Glutamatergic neuron (in vitro differentiated cells): ENCODE measurements around the gene TET1. TPM values are rescaled to one million over a fixed set of nuclear protein-coding genes. Genes with fewer than 3 reads are reported as not detected.
"Not testable (repeated sequence)": the region's sequence is repeated elsewhere in the genome, so short reads cannot be mapped to it uniquely, and the experiment has no call there.

ENCODE experiments used
- DNase-seq: peaks from one replicate; pipeline ENCODE4 v3.0.0; 2022
- H3K27ac Mint-ChIP-seq: one replicate; pipeline ENCODE4 v1.8.0; 2020; ENCODE audit warnings: mild to moderate bottlenecking, mixed read lengths, inconsistent platforms; ENCODE audit not compliant: unreplicated experiment
- H3K27me3 Mint-ChIP-seq: one replicate; pipeline ENCODE4 v1.8.0; 2020; ENCODE audit warnings: mild to moderate bottlenecking, moderate library complexity, mixed read lengths, inconsistent platforms; ENCODE audit not compliant: unreplicated experiment
- H3K36me3 Mint-ChIP-seq: one replicate; pipeline ENCODE4 v1.8.0; 2020; ENCODE audit warnings: mild to moderate bottlenecking, mixed read lengths, inconsistent platforms; ENCODE audit not compliant: unreplicated experiment
- H3K4me1 Mint-ChIP-seq: one replicate; pipeline ENCODE4 v1.8.0; 2020; ENCODE audit warnings: mild to moderate bottlenecking, low read depth, mixed read lengths, inconsistent platforms; ENCODE audit not compliant: unreplicated experiment
- H3K4me3 Mint-ChIP-seq: one replicate; pipeline ENCODE4 v1.8.0; 2020; ENCODE audit warnings: mild to moderate bottlenecking, mixed read lengths, inconsistent platforms; ENCODE audit not compliant: unreplicated experiment
- H3K9me3 Mint-ChIP-seq: one replicate; pipeline ENCODE4 v1.8.0; 2020; ENCODE audit warnings: mild to moderate bottlenecking, moderate library complexity, mixed read lengths, inconsistent platforms; ENCODE audit not compliant: unreplicated experiment
- total RNA-seq: library from RNA; stranded (reverse); fragmentation: NEBNext Ultra II Directional; extraction: Animal tissue kit (Norgen Biotek cat#: 25700); gene quantifications from one replicate; pipeline ENCODE4 v1.2.1, GENCODE V29; 2021; ENCODE audit not compliant: unreplicated experiment
- TF ChIP-seq, protein P1 (sequence below): fragments of 200-600 bp; sonication (generic); IDR thresholded peaks from one replicate; pipeline ENCODE4 v1.5.0; 2021; ENCODE audit not compliant: partially characterized antibody, unreplicated experiment

Gene TET1
- total RNA-seq, 1 donor from 2014 or later = 31.6 TPM

GRCh38 chr10:68732651-68733050 is 172.5 kb downstream of the TET1 start:
- no peak for DNase-seq
- Mint-ChIP-seq H3K9me3 (no peaks in the 10 kb centered on the region), H3K4me3 (no peak overlapping the region), H3K4me1 (no peaks in the 10 kb centered on the region), H3K27me3 (no peaks in the 10 kb centered on the region), H3K36me3 (no peaks in the 10 kb centered on the region), H3K27ac (no peak overlapping the region)
- TF ChIP-seq, protein P1, sequence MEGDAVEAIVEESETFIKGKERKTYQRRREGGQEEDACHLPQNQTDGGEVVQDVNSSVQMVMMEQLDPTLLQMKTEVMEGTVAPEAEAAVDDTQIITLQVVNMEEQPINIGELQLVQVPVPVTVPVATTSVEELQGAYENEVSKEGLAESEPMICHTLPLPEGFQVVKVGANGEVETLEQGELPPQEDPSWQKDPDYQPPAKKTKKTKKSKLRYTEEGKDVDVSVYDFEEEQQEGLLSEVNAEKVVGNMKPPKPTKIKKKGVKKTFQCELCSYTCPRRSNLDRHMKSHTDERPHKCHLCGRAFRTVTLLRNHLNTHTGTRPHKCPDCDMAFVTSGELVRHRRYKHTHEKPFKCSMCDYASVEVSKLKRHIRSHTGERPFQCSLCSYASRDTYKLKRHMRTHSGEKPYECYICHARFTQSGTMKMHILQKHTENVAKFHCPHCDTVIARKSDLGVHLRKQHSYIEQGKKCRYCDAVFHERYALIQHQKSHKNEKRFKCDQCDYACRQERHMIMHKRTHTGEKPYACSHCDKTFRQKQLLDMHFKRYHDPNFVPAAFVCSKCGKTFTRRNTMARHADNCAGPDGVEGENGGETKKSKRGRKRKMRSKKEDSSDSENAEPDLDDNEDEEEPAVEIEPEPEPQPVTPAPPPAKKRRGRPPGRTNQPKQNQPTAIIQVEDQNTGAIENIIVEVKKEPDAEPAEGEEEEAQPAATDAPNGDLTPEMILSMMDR = no peak

DNA sequence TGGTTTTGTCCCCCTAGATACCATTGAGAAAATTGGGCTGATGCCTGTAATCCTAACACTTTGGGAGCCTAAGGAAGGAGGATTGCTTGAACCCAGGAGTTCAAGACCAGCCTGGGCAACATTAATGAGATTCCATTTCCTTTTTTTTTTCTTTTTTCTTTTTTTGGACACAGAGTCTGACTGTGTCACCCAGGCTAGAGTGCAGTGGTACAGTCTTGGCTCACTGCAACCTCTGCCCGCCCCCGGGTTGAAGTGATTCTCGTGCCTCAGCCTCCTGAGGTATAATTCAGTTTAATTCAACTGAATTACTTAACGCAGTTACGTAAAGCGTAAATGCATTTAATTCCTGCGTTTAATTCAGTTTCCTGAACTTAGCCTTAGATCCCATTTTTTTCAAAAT is 174.2 kb downstream of the TET1 start:
- H3K9me3 Mint-ChIP-seq = no peaks in the 10 kb centered on the region
- DNase-seq = no peak
- H3K27me3 Mint-ChIP-seq = no peaks in the 10 kb centered on the region
- no peak overlapping the region for H3K4me3 Mint-ChIP-seq
- TF ChIP-seq, protein P1 = no peak
- H3K4me1 Mint-ChIP-seq = no peaks in the 10 kb centered on the region
- H3K36me3 Mint-ChIP-seq = no peaks in the 10 kb centered on the region
- H3K27ac Mint-ChIP-seq = no peak overlapping the region

DNA sequence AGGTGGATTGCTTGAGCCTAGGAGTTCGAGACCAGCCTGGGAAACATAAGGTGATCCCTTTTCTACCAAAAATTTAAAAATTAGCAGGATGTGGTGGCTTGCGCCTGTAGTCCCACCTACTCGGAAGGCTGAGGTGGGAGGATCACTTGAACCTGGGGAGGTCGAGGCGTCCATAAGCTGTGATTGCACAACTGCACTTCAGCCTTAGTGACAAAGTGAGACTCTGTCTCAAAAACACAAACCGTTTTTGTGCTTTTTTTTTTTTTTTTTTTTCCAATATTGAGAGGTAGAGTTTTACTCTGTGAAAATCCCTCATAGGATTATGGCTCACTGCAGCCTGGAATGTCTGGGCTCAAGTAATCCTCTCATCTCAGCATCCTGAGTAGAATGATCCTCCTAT is 175.0 kb downstream of the TET1 start:
- TF ChIP-seq, protein P1 = no peak
- Mint-ChIP-seq H3K9me3 (no peaks in the 10 kb centered on the region), H3K27me3 (no peaks in the 10 kb centered on the region), H3K4me1 (no peaks in the 10 kb centered on the region), H3K4me3 (no peak overlapping the region), H3K36me3 (no peaks in the 10 kb centered on the region), H3K27ac (no peak overlapping the region)
- DNase-seq = no peak

DNA sequence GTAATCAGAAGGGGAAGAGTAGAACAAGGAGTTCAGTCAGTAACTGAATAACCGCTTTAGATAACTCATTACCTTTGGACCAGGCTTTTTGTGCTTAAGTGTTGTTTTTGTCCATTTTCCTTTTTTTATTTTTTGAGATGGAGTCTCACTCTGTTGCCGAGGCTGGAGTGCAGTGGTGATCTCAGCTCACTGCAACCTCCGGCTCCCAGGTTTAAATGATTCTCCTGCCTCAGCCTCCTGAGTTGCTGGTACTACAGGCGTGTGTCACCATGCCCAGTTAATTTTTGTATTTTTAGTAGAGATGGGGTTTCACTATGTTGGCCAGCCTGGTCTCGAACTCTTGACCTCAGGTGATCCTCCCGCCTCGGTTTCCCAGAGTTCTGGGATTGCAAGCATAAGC is 175.6 kb downstream of the TET1 start:
- not testable (repeated sequence) for H3K4me3 Mint-ChIP-seq, H3K27ac Mint-ChIP-seq, H3K36me3 Mint-ChIP-seq, H3K4me1 Mint-ChIP-seq, H3K27me3 Mint-ChIP-seq, H3K9me3 Mint-ChIP-seq, DNase-seq

- H3K9me3 Mint-ChIP-seq, H3K4me3 Mint-ChIP-seq, H3K4me1 Mint-ChIP-seq, H3K27ac Mint-ChIP-seq, H3K27me3 Mint-ChIP-seq, DNase-seq, H3K36me3 Mint-ChIP-seq: not testable (repeated sequence)
Measured at GRCh38 chr10:68740676-68741075, 180.5 kb downstream of the TET1 start.

- TF ChIP-seq, protein P1 = no peak
- no peaks in the 10 kb centered on the region for H3K4me1 Mint-ChIP-seq
- H3K9me3 Mint-ChIP-seq = no peaks in the 10 kb centered on the region
- no peaks in the 10 kb centered on the region for H3K36me3 Mint-ChIP-seq
- no peak overlapping the region for H3K4me3 Mint-ChIP-seq
- DNase-seq = no peak
- H3K27me3 Mint-ChIP-seq = no peaks in the 10 kb centered on the region
- H3K27ac Mint-ChIP-seq = no peak overlapping the region
Measured at GRCh38 chr10:68742397-68742796, 182.3 kb downstream of the TET1 start.

Other genes starting within 250 kb of the TET1 start
- gene HNRNPH3, start 228.3 kb upstream of the TET1 start, total RNA-seq = 194 TPM
- gene PBLD, start 227.4 kb upstream of the TET1 start, total RNA-seq = 10.3 TPM
- 75.6 TPM for gene RUFY2, start 153.1 kb upstream of the TET1 start, total RNA-seq
- gene DNA2, start 88.4 kb upstream of the TET1 start, total RNA-seq = 9.9 TPM
- 30.7 TPM for gene SLC25A16, start 32.8 kb upstream of the TET1 start, total RNA-seq
- gene CCAR1, start 160.9 kb downstream of the TET1 start, total RNA-seq = 85.5 TPM